ENCODE data around the gene ANGPTL2.

- TF ChIP-seq CTCF (IDR thresholded peaks at IDR 0.05) (no peak), POLR2A (IDR thresholded peaks at IDR 0.05; ENCODE audit: low read depth) (no peak), POLR2AphosphoS5 (IDR thresholded peaks at IDR 0.05) (no peak), EP300 (IDR thresholded peaks at IDR 0.05) (no peak)
Measured at GRCh38 chr9:127142931-127143464, 20.6 kb upstream of the ANGPTL2 start.

All from esophagus muscularis mucosa (tissue), 4 donors.